HG03378 (cell line): ENCODE measurements around the gene IRF4.

Source experiments
- ATAC-seq: cut with Tn5 transposase; IDR thresholded peaks from one replicate; pipeline ENCODE4 v1.9.1; 2021; ENCODE audit warnings: mild to moderate bottlenecking, moderate library complexity; ENCODE audit not compliant: unreplicated experiment

IRF4 gene

GRCh38 chr6:436308-437036 is 44.9 kb downstream of the IRF4 start:
- no peak for ATAC-seq

GRCh38 chr6:437037-437392 is 45.5 kb downstream of the IRF4 start:
- ATAC-seq, result no peak

GRCh38 chr6:438634-439170 is 47.1 kb downstream of the IRF4 start:
- no peak for ATAC-seq

GRCh38 chr6:439641-440167 is 48.2 kb downstream of the IRF4 start:
- no peak for ATAC-seq

DNA sequence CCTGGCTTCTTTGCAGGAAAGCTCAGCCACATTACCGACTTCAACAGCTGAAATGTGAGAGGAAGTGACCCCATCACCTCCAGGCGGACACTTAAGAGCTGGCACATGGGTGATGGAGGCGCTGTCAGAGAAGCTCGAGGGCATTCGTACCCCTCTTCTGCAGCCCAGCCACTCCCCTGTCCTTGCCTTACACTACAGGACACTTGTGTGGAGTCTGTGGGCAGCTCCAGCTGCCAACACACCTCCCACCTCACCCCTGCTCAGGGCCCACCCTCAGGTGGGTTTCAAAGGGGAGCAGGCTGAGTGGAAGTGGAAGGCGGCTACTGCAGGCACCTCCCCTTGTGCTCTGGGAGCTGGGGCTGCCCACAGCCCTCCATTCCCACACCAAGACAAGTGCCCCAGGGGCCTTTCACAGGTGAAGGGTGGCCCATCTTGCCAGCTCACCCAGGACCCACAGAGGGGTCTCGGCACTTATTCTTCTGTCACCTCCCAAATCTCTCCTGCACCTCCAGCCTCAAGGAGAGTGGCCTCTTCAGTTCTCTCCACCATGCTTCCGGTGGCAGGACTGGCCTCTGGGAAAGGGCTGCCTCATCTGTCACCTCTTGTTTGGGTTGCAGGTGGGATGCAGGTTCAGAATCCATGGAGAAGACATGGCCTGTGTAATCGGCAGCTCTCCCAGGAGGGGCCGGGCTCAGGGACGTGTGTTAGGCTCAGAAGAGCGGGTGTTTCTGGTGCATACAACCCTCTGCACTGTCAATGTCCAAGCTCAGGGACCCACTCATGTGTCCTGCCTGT is 49.8 kb downstream of the IRF4 start:
- no peak for ATAC-seq

DNA sequence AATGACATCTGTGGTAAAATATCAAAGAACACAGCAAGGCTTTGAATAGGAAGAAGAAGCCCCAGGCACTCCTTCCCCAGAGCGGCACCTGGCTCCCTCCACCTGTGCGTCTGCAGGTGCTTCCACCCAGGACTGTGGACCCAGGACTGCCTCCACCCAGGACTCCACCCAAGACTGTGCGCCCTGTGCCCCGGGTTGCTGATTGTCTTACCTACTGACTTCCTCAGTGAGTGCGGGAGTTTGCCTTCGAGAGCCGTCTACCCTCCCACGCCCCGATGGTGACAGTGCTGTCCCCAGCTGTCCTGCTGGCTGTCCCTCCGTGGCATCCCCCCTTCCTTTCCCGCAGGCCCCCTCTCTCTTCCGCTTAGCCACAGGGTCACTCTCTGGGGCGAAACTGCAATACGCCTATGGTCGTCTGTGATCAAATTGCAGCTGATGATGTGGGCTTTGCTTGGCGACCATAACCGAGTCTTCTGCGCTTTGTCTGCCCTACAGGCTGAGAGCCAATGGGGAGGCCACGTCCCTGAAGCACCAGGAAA is 52.1 kb downstream of the IRF4 start:
- ATAC-seq, result no peak

DNA sequence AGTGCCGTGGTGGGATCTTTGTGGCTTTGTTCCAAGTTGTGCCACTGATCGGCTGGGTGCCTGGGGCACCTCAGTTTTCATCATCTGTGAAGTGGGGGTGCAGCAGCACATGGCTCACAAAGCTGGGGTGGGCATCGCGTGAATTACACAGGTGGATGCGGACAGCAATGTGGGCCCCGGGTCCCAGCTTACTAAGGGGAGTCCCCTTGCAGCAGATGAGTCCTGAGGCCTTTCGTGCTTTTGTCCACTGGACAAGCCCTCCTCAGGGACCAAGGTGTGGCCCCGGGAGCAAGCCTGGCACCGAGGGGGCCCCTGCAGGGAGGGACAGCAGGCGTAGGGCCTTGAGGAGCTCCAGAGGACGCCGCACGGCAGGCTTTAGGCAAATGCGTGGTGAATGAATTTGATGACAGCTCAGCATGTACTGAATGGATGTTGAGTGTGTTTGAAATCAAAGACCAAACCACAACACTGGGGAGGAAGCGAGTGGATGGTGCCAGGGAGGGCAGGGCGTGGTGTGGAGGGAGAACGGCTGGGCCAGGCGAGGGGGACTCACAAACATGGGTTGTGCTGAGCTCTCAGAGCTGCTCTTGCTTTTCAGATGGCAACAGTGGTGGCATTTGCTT is 53.2 kb downstream of the IRF4 start:
- ATAC-seq, result no peak

DNA sequence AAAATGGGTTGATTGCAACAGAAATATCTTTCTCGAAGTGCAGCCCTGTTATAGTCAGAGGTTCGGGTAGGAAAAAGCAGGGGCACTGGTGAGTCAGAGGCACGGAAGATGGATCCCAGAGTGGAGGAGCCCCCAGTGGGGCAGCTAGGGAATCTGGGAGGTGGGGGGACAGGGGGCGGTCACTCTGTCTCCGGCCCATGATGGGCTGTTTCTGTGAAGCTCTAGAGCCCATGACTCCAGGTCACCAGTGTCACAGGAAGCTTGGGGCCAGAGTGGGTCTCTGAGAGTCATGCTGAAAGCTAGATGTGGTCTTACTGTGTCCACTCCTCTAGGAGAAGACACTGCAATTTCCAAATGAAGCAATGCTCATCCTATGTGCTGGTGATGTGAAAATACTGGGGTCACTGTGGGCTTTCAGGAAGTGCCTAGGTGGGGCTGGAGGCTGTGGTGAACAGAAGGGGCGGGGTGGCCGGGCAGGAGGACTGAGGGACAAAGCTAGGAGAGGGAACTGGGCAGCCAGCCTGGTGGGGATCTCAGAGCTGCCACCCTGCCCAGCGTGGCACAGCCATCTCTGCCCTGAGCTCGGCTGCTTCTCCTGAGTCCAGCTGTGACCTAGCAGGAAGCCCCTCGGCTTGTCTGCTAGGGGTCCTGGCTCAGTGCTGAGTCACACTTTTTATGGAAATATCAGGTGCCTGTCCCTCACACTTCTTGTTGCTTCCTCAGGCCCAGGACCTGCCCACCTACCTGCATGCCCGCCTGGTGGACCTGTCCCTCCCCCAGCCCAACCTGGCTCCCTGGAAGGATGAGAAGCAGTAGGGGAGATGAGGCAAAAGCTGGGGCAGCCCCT is 54.2 kb downstream of the IRF4 start:
- no peak for ATAC-seq

- no peak for ATAC-seq
Measured at GRCh38 chr6:446418-447366, 55.1 kb downstream of the IRF4 start.

- no peak for ATAC-seq
Measured at GRCh38 chr6:447381-448165, 56.0 kb downstream of the IRF4 start.

- no peak for ATAC-seq
Measured at GRCh38 chr6:448296-449056, 56.9 kb downstream of the IRF4 start.

- ATAC-seq, result no peak
Measured at GRCh38 chr6:449057-449430, 57.5 kb downstream of the IRF4 start.

DNA sequence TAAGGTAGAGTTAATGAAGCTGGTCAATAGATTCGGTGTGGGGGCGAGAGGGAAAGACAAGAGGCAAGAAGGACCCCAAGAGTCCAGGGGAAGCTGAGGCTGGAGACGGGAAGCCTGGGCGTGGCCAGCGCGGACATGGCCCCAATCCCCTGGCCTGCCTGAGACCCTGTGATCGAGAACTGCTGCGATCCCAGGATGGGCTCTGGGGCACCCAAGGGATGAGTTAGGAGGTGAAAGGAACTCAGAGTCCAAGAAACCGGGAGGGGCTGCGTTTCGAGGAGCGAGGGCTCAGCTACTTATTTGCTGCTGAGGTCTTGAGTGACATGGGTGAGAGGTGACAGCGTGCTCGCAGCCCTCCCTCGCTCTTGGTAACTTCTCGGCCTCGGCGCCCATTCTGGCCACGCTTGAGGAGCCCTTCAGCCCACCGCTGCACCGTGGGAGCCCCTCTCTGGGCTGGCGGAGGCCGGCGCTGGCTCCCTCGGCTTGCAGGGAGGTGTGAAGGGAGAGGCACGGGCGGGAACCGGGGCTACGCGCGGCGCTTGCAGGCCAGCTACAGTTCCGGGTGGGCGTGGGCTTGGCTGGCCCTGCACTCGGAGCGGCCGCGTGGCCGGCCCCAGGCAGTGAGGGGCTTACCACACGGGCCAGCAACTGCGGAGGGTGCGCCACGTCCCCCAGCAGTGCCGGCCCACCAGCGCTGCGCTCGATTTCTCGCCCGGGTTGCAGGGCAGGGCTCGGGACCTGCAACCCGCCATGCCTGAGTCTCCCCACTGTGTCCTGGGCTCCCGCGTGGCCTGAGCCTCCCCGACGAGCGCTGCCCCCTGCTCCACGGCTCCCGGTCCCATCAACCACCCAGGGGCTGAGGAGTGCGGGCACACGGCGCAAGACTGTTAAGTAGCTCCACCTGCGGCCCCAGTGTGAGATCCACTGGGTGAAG is 58.2 kb downstream of the IRF4 start:
- no peak for ATAC-seq

GRCh38 chr6:451336-451735 is 59.8 kb downstream of the IRF4 start:
- ATAC-seq, result no peak

DNA sequence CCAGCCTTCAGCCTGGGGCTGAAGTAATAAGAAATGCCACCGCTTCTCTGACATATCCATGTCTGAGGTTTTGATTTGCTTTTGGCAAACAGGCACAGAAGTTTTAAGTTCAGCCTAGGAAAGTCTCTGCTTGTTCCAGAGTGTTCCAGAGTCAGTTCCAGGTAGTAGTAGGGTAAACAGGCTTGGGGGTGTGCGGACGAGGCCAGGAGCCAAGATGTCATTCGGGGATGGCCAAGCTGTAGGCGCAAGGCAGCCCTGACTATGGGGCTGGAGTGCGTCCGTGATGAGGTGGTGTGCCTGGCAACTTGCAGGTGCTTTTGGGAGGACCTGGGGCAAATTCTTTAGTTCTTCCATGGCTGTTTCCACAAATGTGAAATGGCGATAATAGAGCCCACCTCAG is 60.3 kb downstream of the IRF4 start:
- no peak for ATAC-seq

GRCh38 chr6:452301-453067 is 60.9 kb downstream of the IRF4 start:
- no peak for ATAC-seq
